ENCODE results near the gene SWT1. TPM values are rescaled to one million over a fixed set of nuclear protein-coding genes. Genes with fewer than 3 reads are reported as not detected.

Gene SWT1
- total and polyA plus RNA-seq, 2 experiments from 2014 or later = 1.6 to 2.8 TPM

DNA sequence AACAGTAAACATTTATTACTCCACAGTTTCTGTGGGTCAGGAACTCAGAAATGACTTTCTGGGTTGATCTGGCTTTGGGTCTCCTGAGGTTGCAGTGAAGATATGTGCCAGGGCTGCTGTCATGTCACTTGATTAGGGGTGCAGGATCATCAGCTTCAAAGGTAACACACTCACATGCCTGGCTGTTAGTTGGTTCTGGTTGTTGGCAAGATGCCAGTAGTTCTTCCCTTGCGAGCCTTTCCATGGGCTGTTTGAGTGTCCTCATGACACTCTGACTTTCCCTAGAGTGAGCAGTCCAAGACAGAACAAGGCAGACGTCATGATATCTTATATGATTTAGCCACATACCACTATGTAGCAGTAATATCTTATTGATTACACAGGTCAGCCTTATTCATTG, 1.8 kb downstream of the SWT1 start:
- Histone ChIP-seq H3K79me2 (ENCODE audit: insufficient read depth) (peaks cover 33% of the 10 kb centered on the region), H3K4me2 (ENCODE audit: unreplicated experiment) (peak overlapping the region; percentile 98), H3K9ac (no peak overlapping the region), H3K27ac (no peak overlapping the region), H3K4me3 (peak overlapping the region; percentile 89; the same call in 1 of the 2 replicates), H3F3A (ENCODE audit: insufficient read depth) (peaks cover 8% of the 10 kb centered on the region), H3K9me2 (ENCODE audit: insufficient read depth) (no peaks in the 10 kb centered on the region), H2AFZ (0 out of 2 replicates have a peak overlapping the region, but pooled peaks have one; percentile 98), H3K27me3 (replicated peaks; ENCODE audit: insufficient read depth) (no peaks in the 10 kb centered on the region), H4K20me1 (ENCODE audit: insufficient read depth) (no peaks in the 10 kb centered on the region), H3K36me3 (ENCODE audit: low read depth) (no peaks in the 10 kb centered on the region), H3K9me3 (ENCODE audit: low read depth) (no peaks in the 10 kb centered on the region), H3K4me1 (ENCODE audit: insufficient read depth) (peaks cover 14% of the 10 kb centered on the region)
- TF ChIP-seq EZH2 (IDR thresholded peaks at IDR 0.05; ENCODE audit: insufficient read depth, poor library complexity, severe bottlenecking) (no peak), EZH2phosphoT487 (IDR thresholded peaks at IDR 0.05; ENCODE audit: insufficient read depth, low read depth) (no peak)
- WGBS, 2 experiments (ENCODE audit: low coverage in 1 of 2, low lambda C conversion rate in 2 of 2, missing lambda C conversion rate in 2 of 2) = 68 to 81% methylated on average over 2 of the region's 2 CpGs
- peak; percentile 1 for DNase-seq
- in situ Hi-C loops (cut with MboI) = loop anchor here (25.0 kb wide), 1 partner anchor 346 kb away; no protein-coding TSS in a partner anchor

DNA sequence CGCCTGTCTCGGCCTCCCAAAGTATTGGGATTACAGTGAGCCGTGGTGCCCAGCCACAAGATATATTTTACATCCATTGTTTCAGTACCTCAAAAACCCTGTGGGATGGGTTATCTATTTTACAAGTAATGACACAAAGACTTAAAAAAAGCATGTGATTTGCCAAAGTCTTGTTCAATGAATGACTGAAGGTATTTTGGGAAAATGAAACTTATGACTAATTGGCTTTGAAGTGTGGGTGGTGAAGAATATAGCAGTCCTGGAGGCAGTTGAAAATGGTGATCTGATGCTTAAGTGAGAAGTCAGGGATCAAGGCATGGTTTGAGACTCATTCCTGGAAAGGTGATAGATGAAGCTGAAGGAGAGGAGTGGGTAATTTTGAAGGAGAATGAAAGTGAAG, 3.0 kb downstream of the SWT1 start:
- H2AFZ ChIP-seq = no peak overlapping the region
- peaks cover 7% of the 10 kb centered on the region for H3K4me1 ChIP-seq (ENCODE audit: insufficient read depth)
- H3K9me2 ChIP-seq (ENCODE audit: insufficient read depth) = no peaks in the 10 kb centered on the region
- peaks cover 8% of the 10 kb centered on the region for H3F3A ChIP-seq (ENCODE audit: insufficient read depth)
- peak; percentile 39 for DNase-seq
- in situ Hi-C loops (cut with MboI) = loop anchor here (10.0 to 25.0 kb wide), 2 partner anchors 165 to 348 kb away; no protein-coding TSS in a partner anchor
- H3K27ac ChIP-seq = no peak overlapping the region
- WGBS, 2 experiments (ENCODE audit: low coverage in 1 of 2, low lambda C conversion rate in 2 of 2, missing lambda C conversion rate in 2 of 2) = 97 to 99% methylated on average over 3 of the region's 3 CpGs
- no peaks in the 10 kb centered on the region for H3K36me3 ChIP-seq (ENCODE audit: low read depth)
- H3K79me2 ChIP-seq (ENCODE audit: insufficient read depth) = peaks cover 22% of the 10 kb centered on the region
- H3K9ac ChIP-seq = no peak overlapping the region
- no peak overlapping the region for H3K4me2 ChIP-seq (ENCODE audit: unreplicated experiment)
- no peak overlapping the region for H3K4me3 ChIP-seq
- no peak for TF ChIP-seq EZH2 (IDR thresholded peaks at IDR 0.05; ENCODE audit: insufficient read depth, poor library complexity, severe bottlenecking)
- TF ChIP-seq EZH2phosphoT487 (IDR thresholded peaks at IDR 0.05; ENCODE audit: insufficient read depth, low read depth) = no peak
- no peaks in the 10 kb centered on the region for H3K9me3 ChIP-seq (ENCODE audit: low read depth)
- H4K20me1 ChIP-seq (ENCODE audit: insufficient read depth) = no peaks in the 10 kb centered on the region
- H3K27me3 ChIP-seq (replicated peaks; ENCODE audit: insufficient read depth) = no peaks in the 10 kb centered on the region

DNA sequence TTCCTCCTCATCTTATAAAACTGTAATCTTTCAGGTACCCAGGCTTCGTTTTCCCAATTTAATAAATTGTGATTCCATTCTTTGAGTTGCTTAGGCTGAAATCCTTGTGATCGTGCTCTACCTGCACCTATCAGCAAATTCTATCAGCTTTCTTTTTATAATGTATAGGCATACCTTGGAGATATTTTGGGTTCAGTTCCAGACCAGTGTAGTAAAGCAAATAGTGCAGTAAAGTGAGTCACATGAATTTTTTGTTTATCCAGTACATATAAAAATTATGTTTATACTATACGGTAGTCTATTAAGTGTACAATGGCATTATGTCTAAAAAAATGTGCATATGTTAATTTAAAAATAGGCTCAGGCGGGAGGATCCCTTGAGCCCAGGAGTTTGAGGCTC, 5.5 kb downstream of the SWT1 start:
- Histone ChIP-seq H3K9me3 (ENCODE audit: low read depth) (no peaks in the 10 kb centered on the region), H3K27ac (no peak overlapping the region), H3K9me2 (ENCODE audit: insufficient read depth) (no peaks in the 10 kb centered on the region), H2AFZ (no peak overlapping the region), H3K4me1 (ENCODE audit: insufficient read depth) (no peaks in the 10 kb centered on the region; the same call in 1 of the 2 replicates), H3F3A (ENCODE audit: insufficient read depth) (no peaks in the 10 kb centered on the region), H3K36me3 (ENCODE audit: low read depth) (no peaks in the 10 kb centered on the region), H4K20me1 (ENCODE audit: insufficient read depth) (no peaks in the 10 kb centered on the region), H3K79me2 (ENCODE audit: insufficient read depth) (peaks cover 13% of the 10 kb centered on the region), H3K4me2 (ENCODE audit: unreplicated experiment) (no peak overlapping the region), H3K27me3 (replicated peaks; ENCODE audit: insufficient read depth) (no peaks in the 10 kb centered on the region), H3K4me3 (no peak overlapping the region), H3K9ac (no peak overlapping the region)
- TF ChIP-seq EZH2 (IDR thresholded peaks at IDR 0.05; ENCODE audit: insufficient read depth, poor library complexity, severe bottlenecking) = no peak
- TF ChIP-seq EZH2phosphoT487 (IDR thresholded peaks at IDR 0.05; ENCODE audit: insufficient read depth, low read depth) = no peak
- no peak for DNase-seq
- in situ Hi-C loops (cut with MboI) = loop anchor here (10.0 to 25.0 kb wide), 2 partner anchors 168 to 350 kb away; no protein-coding TSS in a partner anchor
- WGBS, 2 experiments (ENCODE audit: low coverage in 1 of 2, low lambda C conversion rate in 2 of 2, missing lambda C conversion rate in 2 of 2) = 94 to 95% methylated on average over 4 of the region's 4 CpGs

DNA sequence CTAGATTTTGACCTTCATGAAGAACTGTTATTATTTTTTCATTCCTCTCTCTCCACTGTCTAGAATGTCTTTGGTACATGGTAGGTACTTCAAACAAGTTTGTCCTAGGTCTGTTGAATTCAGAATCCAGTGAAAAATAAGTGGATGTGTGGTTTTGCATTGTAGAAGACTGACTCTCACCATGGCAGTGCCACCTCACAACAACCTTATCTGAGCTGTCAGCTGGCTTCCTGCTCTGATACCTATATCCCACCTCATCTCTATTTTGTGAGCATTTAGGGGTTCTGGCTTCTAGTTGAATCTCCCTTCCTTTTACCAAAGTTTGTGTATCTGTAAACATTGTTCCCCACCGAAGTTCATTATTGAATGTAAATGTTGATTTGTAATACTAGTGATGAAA, 9.1 kb downstream of the SWT1 start:
- H2AFZ ChIP-seq = no peak overlapping the region
- in situ Hi-C loops (cut with MboI) = loop anchor here (10.0 to 25.0 kb wide), 2 partner anchors 171 to 354 kb away; no protein-coding TSS in a partner anchor
- WGBS, 2 experiments (ENCODE audit: low coverage in 1 of 2, low lambda C conversion rate in 2 of 2, missing lambda C conversion rate in 2 of 2) = 86 to 100% methylated on average over 1 of the region's 1 CpG

More for the DNA sequence above, 9.1 kb downstream of the SWT1 start:
- Histone ChIP-seq H3K4me3 (no peak overlapping the region), H3K9me3 (ENCODE audit: low read depth) (no peaks in the 10 kb centered on the region), H3K9ac (no peak overlapping the region), H3K79me2 (ENCODE audit: insufficient read depth) (no peaks in the 10 kb centered on the region), H3K27ac (no peak overlapping the region), H3F3A (ENCODE audit: insufficient read depth) (no peaks in the 10 kb centered on the region), H3K27me3 (replicated peaks; ENCODE audit: insufficient read depth) (no peaks in the 10 kb centered on the region), H3K9me2 (ENCODE audit: insufficient read depth) (no peaks in the 10 kb centered on the region), H4K20me1 (ENCODE audit: insufficient read depth) (no peaks in the 10 kb centered on the region), H3K4me1 (ENCODE audit: insufficient read depth) (no peaks in the 10 kb centered on the region), H3K4me2 (ENCODE audit: unreplicated experiment) (no peak overlapping the region), H3K36me3 (ENCODE audit: low read depth) (no peaks in the 10 kb centered on the region)
- no peak for DNase-seq
- TF ChIP-seq EZH2phosphoT487 (IDR thresholded peaks at IDR 0.05; ENCODE audit: insufficient read depth, low read depth) (no peak), EZH2 (IDR thresholded peaks at IDR 0.05; ENCODE audit: insufficient read depth, poor library complexity, severe bottlenecking) (no peak)

Data from GM23248 (cell line).